Mammary epithelial cell (primary cell): Measurements from ENCODE around the gene SIGLEC15.

Experiments
- EZH2 ChIP-seq: IDR thresholded peaks from 2 replicates; pipeline ENCODE4 v1.6.1; 2012; ENCODE audit warnings: low read length, inconsistent platforms, borderline replicate concordance
- TF ChIP-seq, protein P1 (sequence below), 2 donors: IDR thresholded peaks in 1 of 2; conservative IDR thresholded peaks in 1 of 2; 2 replicates each; pipeline ENCODE4 v1.5.1; 2011 to 2012; ENCODE audit warnings: inconsistent platforms in 2 of 2, low read length in 2 of 2, mild to moderate bottlenecking in 2 of 2, control low read depth in 1 of 2, low read depth in 1 of 2; ENCODE audit not compliant: insufficient read depth in 1 of 2; ENCODE audit errors: extremely low read depth in 1 of 2

DNA sequence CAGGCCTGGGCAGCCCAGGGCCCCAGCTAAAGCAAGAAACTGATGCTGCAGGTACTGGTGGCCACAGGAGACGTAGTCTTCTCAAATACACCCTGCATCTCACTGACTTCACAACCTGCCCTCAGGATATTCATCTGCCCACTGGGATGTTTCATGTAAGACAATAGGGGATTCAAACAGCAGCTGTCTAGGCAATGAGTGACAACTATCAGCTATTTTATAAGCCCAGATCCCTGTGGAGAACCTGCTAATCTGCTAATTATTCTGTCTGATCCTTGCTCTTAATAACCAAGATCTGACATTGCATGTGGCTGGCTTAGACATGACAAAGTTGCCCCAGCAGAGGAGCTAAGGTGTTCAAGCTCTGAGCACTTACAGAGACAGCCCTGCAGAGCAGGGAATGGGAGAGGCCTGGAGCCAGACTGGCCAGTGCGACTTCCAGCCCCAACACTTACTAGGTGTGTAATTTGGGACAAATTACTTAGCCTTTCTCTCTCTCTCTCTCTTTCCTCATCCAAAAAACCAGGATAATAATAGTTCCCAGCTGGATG is 28.6 kb downstream of the SIGLEC15 start:
- TF ChIP-seq, protein P1, sequence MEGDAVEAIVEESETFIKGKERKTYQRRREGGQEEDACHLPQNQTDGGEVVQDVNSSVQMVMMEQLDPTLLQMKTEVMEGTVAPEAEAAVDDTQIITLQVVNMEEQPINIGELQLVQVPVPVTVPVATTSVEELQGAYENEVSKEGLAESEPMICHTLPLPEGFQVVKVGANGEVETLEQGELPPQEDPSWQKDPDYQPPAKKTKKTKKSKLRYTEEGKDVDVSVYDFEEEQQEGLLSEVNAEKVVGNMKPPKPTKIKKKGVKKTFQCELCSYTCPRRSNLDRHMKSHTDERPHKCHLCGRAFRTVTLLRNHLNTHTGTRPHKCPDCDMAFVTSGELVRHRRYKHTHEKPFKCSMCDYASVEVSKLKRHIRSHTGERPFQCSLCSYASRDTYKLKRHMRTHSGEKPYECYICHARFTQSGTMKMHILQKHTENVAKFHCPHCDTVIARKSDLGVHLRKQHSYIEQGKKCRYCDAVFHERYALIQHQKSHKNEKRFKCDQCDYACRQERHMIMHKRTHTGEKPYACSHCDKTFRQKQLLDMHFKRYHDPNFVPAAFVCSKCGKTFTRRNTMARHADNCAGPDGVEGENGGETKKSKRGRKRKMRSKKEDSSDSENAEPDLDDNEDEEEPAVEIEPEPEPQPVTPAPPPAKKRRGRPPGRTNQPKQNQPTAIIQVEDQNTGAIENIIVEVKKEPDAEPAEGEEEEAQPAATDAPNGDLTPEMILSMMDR (conservative IDR thresholded peaks at IDR 0.05 in 1 of 2, IDR thresholded peaks at IDR 0.05 in 1 of 2; ENCODE audit: extremely low read depth in 1 of 2, insufficient read depth in 1 of 2, low read depth in 1 of 2, low read length in 2 of 2) = no peak
- no peak for TF ChIP-seq EZH2
